Measurements from ENCODE around the gene RPL10. TPM values are rescaled to one million over a fixed set of nuclear protein-coding genes. Genes with fewer than 3 reads are reported as not detected.

The RPL10 gene
- total RNA-seq, 2 experiments from 2014 or later, result 5,036 to 5,204 TPM

GRCh38 chrX:154354013-154354412 lies 44.2 kb upstream of the RPL10 start:
- H3K36me3 Mint-ChIP-seq (ENCODE audit: low read depth), result peaks cover 73% of the 10 kb centered on the region
- H3K27ac Mint-ChIP-seq, result no peak overlapping the region
- no peak for TF ChIP-seq CTCF (IDR thresholded peaks at IDR 0.05)
- H3K27ac ChIP-seq (ENCODE audit: low read depth in 1 of 2, low read length in 2 of 2), result peak overlapping the region in 1 of 2 donors; percentile 16
- peaks cover 0 to 4% of the 10 kb centered on the region in 2 experiments for H3K9me3 ChIP-seq (ENCODE audit: control insufficient read depth in 1 of 2, insufficient read depth in 1 of 2, low read length in 2 of 2)
- no peaks in the 10 kb centered on the region for H3K27me3 Mint-ChIP-seq
- peaks cover 100% of the 10 kb centered on the region for H3K4me1 ChIP-seq (ENCODE audit: insufficient read depth, low read length)
- no peak overlapping the region for H3K4me3 ChIP-seq (ENCODE audit: low read length)
- H3K9me3 Mint-ChIP-seq, result no peaks in the 10 kb centered on the region
- peaks cover 14% of the 10 kb centered on the region for H3K4me1 Mint-ChIP-seq (ENCODE audit: low read depth)
- intact Hi-C loops (cut with DNase I, micrococcal nuclease), result no loop called here
- DNase-seq (peak in 1 of 14 experiments; percentile 4), ATAC-seq (ENCODE audit: poor library complexity) (no peak)
- no peaks in the 10 kb centered on the region for H3K27me3 ChIP-seq (ENCODE audit: control insufficient read depth in 1 of 2, insufficient read depth in 2 of 2, low read length in 2 of 2)
- H3K4me3 Mint-ChIP-seq, result no peak overlapping the region
- ChIA-PET POLR2A (interaction anchor here (1.0 kb wide), 1 partner anchor 17 kb away, joined by 3 read pairs; no protein-coding TSS in a partner anchor), CTCF (no interaction called here)
- H3K36me3 ChIP-seq (ENCODE audit: insufficient read depth, low read length), result peaks cover 100% of the 10 kb centered on the region

- Histone ChIP-seq H3K4me1 (ENCODE audit: insufficient read depth, low read length) (peaks cover 100% of the 10 kb centered on the region), H3K27me3 (ENCODE audit: control insufficient read depth in 1 of 2, insufficient read depth in 2 of 2, low read length in 2 of 2) (no peaks in the 10 kb centered on the region), H3K9me3 (ENCODE audit: control insufficient read depth in 1 of 2, insufficient read depth in 1 of 2, low read length in 2 of 2) (peaks cover 0 to under 1% of the 10 kb centered on the region in 2 experiments), H3K27ac (ENCODE audit: low read depth in 1 of 2, low read length in 2 of 2) (peak overlapping the region in 1 of 2 donors; percentile 16), H3K36me3 (ENCODE audit: insufficient read depth, low read length) (peaks cover 100% of the 10 kb centered on the region), H3K4me3 (ENCODE audit: low read length) (no peak overlapping the region)
- ATAC-seq (ENCODE audit: poor library complexity) (no peak), DNase-seq (peak in 1 of 14 experiments; percentile 4)
- no peak overlapping the region for H3K4me3 Mint-ChIP-seq
- no peak overlapping the region for H3K27ac Mint-ChIP-seq
- H3K27me3 Mint-ChIP-seq, result no peaks in the 10 kb centered on the region
- ChIA-PET CTCF (no interaction called here), POLR2A (interaction anchor here (1.0 kb wide), 1 partner anchor 16 kb away, joined by 3 read pairs; no protein-coding TSS in a partner anchor)
- H3K9me3 Mint-ChIP-seq, result no peaks in the 10 kb centered on the region
- peaks cover 74% of the 10 kb centered on the region for H3K36me3 Mint-ChIP-seq (ENCODE audit: low read depth)
- intact Hi-C loops (cut with DNase I, micrococcal nuclease), result no loop called here
- no peak for TF ChIP-seq CTCF (IDR thresholded peaks at IDR 0.05)
- H3K4me1 Mint-ChIP-seq (ENCODE audit: low read depth), result peaks cover 14% of the 10 kb centered on the region
Measured at GRCh38 chrX:154354516-154354915, 43.7 kb upstream of the RPL10 start.

DNA sequence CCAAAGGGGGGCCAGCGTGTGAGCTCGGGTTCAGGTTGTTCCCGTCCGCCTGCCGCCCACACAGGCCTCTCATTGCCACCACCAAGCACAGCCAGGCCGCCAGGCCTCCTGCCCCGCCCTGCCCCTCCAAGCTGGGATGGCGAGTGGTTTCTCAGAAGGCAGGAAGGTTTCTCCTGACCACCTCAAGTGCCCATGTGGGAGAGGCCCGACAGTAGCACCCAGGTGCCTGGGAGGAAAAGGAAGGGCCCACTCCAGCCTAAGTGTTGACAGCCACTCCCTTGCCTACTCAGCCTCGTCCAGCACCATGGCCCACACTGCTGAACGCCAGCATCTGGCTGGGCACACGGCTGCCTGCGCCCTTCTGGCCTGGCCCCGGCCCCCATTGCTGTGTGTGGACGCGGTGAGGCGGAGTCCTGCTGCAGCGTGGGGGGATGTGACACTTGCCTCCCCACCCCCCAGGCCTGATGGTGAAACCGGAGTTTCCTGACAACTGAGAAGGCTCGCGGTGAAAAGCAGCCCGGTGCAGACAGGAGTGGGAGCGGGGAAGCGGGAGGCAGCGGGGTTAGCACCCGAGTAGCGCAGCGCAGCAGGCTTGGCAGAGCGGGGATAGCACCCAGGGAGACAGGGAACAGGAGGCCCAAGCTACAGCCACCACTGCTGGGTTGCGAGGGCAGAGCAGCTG lies 42.9 kb upstream of the RPL10 start:
- no peak for TF ChIP-seq CTCF (IDR thresholded peaks at IDR 0.05)
- ChIA-PET CTCF (no interaction called here), POLR2A (no interaction called here)
- Histone ChIP-seq H3K36me3 (ENCODE audit: insufficient read depth, low read length) (peaks cover 100% of the 10 kb centered on the region), H3K4me3 (ENCODE audit: low read length) (no peak overlapping the region), H3K9me3 (ENCODE audit: control insufficient read depth in 1 of 2, insufficient read depth in 1 of 2, low read length in 2 of 2) (no peaks in the 10 kb centered on the region), H3K27me3 (ENCODE audit: control insufficient read depth in 1 of 2, insufficient read depth in 2 of 2, low read length in 2 of 2) (no peaks in the 10 kb centered on the region), H3K4me1 (ENCODE audit: insufficient read depth, low read length) (peaks cover 100% of the 10 kb centered on the region), H3K27ac (ENCODE audit: low read depth in 1 of 2, low read length in 2 of 2) (no peak overlapping the region)
- H3K36me3 Mint-ChIP-seq (ENCODE audit: low read depth), result peaks cover 67% of the 10 kb centered on the region
- H3K27ac Mint-ChIP-seq, result no peak overlapping the region
- ATAC-seq (ENCODE audit: poor library complexity) (no peak), DNase-seq (peak in 1 of 14 experiments; percentile 1)
- no peaks in the 10 kb centered on the region for H3K27me3 Mint-ChIP-seq
- peaks cover 14% of the 10 kb centered on the region for H3K4me1 Mint-ChIP-seq (ENCODE audit: low read depth)
- intact Hi-C loops (cut with DNase I, micrococcal nuclease), result no loop called here
- H3K9me3 Mint-ChIP-seq, result no peaks in the 10 kb centered on the region
- H3K4me3 Mint-ChIP-seq, result no peak overlapping the region
